Measurements from ENCODE around the gene RGS9.
"Not testable (repeated sequence)": the region's sequence is repeated elsewhere in the genome, so short reads cannot be mapped to it uniquely, and the experiment has no call there.

Gene RGS9

DNA sequence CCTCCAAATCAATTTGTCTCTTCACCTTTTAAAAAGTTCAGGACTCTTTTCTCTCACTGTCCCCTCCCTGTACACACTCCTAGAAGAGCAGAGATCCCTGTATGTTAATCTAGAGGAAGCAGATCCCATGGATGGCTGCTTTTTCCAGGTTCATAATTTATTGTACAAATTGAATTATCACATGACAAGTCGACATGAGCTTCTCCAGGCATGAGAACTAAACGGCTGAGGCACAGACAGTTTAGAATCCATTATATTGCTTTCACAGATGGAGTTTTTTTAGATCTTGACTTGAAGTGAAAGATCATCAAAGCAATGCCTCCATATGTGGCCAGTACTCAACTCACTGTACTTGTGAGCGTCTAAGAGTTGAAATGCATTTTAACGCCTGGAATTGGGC lies 47.9 kb downstream of the RGS9 start:
- no peak for DNase-seq

DNA sequence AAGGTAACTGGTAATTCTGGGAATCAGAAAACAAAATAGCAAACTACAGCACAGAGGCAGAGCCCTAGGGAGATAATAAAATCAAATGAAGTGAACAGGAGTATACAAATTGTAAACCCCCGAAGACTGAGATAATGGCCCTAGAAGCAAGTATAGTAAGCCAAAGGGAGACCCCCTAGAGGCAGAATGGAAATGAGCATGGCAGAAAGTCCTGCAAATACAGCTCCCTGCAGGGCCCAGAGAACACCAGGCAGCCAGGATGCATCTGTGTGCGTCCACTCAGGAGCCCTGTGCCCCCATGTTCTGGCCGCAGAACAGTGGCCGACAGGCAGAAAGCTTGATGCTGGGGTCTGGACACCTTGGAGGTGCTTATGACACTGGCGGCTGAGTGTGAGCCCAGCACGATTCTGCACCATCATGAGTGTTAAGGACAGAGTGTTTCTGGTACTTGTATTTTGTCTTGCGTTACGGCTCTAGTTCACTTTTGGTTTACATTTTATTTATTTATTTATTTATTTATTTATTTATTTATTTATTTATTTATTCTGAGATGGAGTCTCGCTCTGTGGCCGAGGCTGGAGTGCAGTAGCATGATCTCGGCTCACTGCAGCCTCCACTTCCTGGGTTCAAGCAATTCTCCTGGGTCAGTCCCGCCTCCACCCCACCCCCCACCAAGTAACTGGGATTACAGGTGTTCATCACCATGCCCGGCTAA lies 48.7 kb downstream of the RGS9 start:
- DNase-seq = no peak

DNA sequence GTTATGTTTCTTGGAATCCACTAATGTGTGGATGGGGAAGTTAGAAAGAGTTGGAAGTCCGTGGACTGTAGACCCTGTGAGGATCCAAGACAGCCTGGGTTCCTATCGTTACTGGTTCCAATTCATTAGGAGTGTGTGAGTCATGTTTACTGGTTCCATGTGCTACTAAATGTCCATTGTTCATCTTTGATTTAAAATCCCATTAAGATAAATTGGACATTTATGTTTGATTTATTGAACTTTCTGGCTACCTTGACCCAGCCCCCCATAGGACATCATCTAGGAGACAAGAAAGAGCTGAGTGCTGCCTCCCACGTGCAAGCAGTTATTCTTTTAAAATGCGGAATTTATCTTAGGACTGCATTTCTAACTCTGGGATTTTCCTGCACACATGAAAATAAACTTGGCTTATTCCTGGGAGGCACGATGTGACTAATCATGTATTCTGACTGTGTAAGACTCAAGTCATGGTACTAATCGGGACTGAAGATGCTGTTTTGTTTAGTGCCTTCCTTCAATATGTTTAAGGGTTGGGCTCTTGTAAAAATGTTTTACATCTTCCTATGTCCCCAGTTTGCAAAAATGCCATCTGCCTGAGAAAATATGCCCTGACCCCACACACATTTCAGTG lies 53.4 kb downstream of the RGS9 start:
- no peak for DNase-seq

DNA sequence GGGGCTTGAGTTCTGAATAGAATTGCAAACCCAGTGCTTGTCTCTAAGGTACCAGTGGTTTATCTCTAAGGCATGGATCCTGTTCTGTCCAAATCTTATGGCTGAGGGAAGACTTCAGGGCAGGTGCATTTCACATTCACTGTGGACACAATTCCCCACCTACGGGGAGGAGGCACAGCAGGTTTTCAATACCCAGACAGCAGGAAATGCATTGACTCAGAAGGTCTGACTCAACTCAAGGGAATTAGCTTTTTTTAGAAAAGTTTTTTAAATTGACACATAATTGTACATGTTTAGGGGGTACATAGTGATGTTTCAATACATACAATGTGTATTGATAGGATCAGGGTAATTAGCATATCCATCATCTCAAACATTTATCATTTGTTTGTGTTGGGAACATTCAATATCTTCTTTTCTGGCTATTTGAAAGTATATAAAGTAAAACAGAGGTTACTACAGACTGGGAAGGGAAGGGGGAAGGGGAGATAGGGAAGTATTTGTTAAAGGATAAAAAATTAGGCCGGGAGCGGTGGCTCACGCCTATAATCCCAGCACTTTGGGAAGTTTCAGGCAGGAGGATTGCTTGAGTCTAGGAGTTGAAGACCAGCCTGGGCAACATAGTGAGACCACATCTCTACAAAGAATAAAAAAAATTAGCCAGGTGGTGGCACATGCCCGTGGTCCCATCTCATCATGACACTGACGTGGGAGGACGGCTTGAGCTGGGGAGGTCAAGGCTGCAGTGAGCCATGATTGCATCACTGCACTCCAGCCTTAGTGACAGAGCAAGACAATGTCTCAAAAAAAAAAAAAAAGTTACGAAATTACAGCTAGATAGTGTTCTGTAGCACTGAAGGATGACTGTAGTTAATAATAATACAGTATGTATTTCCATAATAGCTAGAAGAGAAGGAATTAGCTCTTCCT lies 54.9 kb downstream of the RGS9 start:
- no peak for DNase-seq

DNA sequence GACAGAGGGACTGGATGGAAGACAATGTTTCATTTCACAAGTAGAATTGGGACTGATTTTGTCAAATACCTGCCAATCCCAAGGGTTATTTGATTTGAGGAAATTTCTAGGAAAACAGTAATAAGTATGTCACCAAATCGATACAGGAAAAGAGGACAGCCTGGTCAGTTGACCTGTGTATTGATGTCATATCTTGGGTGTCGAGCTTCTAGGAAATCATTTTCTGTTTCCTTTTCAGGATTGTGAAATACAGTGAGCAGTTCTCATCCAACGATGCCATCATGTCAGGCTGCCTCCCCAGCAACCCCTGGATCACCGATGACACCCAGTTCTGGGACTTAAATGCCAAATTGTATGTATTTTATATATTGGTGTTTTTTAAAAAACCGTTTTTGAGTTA lies 56.1 kb downstream of the RGS9 start:
- no peak for DNase-seq

DNA sequence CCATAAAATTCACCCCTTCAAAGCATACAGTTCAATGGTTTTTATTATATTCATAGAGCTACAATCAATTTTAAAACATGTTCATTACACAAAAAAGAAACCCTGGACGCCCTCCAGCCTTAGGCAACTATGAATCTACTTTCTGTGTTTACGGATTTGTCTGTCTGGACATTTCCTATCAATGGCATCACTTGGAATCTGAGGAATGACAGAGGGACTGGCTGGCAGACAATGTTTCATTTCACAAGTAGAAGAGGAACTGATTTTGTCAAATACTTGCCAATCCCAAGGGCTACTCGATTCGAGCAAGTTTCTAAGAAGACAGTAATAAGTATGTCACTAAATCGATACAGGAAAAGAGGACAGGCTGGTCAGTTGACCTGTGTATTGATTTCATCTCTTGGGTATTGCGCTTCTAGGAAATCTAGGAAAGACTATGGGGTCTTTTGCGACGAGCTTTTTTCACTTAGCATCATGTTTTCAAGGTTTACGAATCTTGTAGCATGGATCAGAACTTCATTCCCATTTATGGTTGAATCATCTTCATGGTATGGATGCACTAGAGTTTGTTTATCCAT lies 56.6 kb downstream of the RGS9 start:
- no peak for DNase-seq

DNA sequence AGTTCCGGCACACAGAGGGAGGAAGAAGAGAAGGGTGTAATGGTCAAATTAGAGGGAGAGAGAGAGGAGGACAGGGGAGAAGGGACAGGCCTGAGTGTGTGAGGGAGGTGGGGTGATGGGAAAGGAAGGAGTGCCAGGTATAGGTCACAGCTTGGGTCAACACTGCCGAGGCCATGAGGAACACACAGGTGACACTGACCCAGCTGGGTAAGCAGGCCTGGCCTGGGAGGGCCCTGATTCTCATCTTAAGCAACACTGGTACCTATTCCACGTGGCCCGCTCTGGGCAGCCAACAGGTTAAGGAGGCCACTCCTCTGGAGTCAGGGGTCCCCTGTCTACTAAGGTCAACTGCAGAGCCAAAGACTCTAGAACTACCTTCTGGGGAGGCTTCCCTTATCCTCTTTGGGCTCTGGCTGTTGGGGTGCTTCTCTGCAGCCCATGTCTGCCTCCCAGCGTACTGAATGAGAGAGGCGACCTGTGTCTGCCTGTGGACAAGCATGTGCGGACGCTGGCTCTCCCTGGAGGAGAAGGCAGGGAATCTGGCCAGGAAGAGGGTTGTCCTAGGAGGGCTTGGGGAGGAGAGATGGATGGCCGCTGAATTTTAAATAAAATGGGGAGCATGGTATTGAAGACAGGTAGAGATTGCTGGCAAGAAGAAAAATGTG lies 57.6 kb downstream of the RGS9 start:
- DNase-seq = no peak

DNA sequence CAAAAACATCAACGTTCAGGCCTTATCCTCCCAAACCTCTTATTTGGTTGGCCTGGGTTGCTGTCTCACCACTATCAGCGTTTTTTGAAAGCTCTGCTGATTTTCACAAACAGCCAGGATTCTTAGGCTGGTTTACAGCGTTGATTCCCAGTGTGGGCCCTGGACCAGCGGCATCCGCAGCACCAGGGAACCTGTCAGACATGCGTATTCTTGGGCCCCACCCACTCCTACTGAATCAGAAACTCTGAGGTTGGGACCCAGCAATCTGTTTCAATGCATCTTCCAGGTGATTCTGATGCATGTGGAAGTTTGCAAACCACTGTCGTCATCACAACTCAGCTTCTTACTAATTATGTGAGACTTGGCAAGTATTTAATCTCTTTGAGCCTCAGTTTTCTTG lies 58.5 kb downstream of the RGS9 start:
- DNase-seq = no peak

DNA sequence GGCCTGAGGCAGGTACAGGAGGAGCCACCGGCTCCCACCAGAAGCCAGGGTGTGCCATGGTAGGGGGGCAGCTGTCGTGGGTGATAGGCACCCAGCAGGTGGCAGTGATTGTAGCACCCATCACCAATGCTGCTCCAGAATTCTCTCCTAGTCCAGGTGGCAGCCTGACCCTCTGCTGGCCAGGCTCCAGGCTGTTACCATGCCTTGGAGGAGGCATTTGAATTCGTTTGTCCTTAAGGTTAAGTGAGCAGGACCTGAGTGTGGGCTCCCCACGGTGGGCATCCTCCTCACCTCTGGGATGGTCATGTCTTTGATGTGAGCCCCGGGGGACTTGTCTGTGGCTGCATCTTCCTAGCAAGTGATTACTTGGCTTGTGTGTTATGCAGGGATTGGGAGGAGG lies 59.4 kb downstream of the RGS9 start:
- no peak for DNase-seq

DNA sequence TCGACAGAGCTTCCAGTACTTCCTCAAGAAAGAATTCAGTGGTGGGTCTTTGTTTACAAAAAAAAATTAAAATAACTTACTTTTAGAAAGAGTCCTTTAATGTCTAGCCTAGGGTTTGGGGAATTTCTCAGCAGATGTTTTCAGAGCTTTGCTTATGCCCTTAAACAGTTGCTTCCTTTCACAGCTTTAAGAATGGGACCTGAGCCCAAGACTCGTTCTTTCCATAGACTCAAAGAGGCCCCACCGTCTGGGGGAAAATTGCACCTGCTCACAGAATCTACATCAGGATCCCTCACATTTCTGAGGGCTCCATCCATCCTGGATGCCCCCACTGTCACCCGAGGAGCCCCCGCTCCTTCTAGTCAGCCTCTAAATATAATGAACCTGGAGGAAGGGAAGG lies 60.0 kb downstream of the RGS9 start:
- DNase-seq = no peak

DNA sequence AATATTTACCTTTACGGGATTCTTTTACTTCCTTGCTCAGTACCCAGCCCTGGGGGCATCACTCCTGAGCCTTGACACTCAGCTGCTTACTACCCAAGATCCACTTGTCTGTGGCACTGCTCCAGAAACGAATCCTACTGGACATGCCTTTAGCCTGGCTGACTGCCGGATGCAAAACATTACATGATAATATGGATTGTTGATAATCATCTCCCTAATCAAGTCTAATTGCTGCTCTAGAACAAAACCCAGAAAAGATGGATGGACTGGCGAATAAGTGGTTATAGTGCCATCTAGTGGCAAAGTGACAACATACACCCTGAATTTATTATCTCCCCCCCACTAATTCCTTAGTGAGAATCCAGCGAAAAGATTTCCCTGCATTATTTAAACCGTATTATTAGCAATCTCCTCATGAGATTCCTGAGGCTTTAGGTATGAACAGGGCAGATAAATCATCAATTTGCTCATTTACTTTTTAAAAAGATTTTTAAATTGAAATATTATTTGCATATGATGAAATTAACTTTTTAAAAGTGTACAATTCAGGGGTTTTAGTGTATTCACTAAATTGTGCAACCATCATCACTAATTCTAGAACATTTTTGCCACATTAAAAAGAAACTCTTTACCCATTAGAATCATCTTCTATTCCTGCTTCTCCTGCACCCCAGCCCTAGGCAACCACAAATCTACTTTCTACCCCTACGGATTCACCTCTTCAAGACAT lies 61.6 kb downstream of the RGS9 start:
- no peak for DNase-seq

DNA sequence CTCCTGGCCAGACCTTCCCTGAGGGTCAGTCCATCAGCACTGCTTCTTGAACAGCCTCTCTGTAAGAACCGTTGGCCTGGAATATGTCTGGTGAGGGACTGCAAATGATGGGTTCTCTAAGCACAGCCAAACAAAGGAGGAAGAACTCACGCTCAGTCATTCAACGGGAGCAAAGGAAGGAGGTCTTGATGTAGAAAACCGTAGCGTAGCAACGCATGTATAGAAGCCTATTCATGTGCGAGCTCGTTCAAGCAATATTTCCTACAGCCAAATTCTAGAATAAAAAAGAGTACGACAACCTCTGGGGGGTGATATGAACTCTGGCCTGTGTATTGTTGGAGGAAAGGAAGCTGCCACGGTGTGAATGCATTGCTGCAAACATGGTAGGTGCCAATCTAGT lies 64.2 kb downstream of the RGS9 start:
- no peak for DNase-seq

DNA sequence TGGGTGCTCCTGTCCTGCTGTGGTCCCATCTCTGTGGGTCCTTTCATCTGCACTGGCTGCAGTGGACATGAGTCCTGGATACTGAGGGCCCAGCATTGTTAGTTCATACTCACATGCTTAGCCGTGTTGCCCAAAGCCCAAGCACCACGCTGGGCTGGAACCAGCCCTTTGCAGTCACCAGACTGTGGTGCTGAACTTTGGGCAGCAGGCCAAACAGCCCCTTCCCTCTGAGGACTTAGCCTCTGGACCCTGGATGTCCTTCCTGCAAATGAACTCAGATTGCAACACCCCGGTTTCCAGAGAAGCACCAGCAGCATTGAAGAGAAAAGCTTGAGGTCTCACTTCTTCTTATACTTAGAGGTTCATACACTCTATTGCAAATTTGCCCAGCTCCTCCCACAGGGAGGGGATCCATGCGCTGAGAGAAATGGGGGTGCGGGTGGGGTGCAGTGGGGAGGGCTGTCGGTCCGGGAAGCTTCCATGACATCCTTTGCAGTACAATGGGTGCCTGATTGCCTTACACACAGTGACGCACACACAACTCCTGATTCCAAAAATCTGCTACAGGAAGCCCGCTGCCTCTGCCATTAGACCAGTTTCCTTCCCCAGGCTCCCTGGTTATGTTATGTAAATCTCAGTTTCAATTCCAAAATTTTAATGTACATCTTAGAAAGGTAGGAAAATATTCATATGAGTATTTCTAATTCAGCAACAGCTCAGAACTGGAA lies 65.8 kb downstream of the RGS9 start:
- DNase-seq = no peak

DNA sequence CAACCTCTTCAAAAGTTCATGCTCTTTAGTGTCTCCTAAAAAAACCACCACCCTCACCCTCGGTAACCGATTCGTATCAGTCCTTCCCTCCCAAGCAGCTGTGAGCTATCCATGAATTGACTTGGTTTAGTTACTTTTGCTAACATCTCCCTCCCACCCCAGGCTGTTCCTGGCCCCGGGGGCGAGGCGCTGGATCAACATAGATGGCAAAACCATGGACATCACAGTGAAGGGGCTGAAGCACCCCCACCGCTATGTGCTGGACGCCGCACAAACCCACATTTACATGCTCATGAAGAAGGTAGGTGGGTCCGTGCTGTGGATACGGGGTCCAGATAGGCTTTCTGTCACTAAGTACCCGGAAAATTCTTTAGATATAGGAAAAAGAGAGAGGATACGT lies 66.8 kb downstream of the RGS9 start:
- no peak for DNase-seq

DNA sequence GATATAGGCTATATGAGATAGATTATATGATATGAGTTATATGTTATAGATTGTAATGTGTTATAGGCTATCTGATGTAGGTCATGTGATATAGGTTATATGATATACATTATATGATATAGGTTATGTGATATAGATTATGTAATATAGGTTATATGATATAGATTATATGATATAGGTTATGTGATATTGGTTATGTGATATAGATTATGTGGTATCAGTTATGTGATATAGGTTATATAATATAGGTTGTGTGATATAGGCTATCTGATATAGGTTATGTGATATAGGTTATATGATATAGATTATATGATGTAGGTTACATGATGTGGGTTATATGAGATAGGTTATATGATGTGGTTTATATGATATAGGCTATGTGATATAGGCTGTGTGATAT lies 68.5 kb downstream of the RGS9 start:
- DNase-seq = no peak

DNA sequence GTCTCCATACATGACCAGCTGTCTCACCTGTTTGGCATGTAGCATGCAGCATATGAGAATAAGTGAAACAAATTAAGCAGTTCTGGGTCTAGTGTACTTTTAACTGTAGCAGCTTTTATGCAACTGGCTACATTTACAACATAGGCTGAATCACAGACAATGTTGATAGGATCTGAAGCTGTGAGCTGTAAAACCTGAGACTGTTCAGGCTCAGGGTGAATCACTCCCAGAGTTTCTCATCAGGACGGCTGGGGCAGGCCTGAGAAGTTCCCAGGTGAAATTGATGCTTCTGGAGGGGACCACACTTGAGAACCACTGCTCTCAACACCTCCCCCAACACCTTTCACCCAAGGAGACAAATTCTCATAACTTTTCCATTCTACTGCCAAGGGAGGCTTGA lies 70.3 kb downstream of the RGS9 start:
- not testable (repeated sequence) for DNase-seq

DNA sequence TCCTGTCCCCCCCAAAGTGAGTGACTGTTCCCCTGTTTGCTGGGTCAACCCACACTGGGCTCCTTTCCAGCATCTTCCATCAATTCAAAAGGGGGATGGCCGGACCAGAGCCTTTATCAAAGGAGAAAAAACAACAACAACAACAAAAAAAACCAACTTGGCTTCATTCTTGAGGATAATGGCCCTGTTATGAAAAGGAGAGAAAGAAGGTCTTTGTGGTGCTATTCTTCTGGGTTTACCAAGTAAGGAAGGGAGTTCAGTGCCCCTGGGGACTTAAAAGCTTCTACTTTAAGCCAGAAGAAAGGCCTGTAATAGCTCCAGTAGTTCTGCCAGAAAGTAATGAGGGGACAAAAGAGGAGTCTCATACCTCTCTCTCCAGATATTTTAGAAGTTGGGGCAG lies 71.5 kb downstream of the RGS9 start:
- no peak for DNase-seq

DNA sequence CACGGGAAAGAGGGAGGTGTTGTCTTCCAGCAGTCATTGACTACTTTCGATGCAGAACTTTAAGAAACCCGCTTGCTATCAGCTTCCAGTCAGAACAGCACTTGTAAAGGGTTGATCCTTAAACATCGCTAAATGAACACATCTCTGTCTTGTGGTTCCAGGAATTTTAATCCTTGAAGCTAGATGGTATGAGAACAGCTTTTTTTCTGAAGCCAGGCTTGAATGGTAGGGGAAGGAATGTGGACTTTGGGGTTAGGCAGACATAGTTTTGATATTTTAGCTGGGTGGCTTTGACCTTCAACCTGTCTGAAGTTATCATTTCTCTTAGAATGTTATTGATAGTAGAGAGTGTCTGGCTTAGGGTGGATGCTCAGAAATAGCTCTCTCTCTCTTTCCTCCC lies 81.1 kb downstream of the RGS9 start:
- DNase-seq = no peak

DNA sequence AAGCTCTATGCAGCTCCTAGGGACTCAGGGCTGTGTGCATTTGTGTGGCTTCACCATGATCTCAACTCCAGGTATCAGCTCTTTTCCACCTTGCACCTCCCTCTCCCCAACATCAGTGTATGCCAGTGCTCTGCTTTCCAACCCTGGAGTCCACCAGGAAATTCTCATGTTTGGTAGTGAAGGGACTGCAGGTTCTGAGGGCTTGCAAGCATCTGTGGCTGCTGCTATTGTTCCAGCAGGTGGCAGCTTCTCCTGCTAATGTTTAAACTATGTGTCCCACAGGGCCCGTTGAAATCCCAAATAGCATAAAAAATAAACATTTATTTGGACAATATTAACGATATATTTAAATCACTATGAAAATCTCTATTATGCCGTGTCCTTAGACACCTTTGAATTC lies 82.0 kb downstream of the RGS9 start:
- no peak for DNase-seq

DNA sequence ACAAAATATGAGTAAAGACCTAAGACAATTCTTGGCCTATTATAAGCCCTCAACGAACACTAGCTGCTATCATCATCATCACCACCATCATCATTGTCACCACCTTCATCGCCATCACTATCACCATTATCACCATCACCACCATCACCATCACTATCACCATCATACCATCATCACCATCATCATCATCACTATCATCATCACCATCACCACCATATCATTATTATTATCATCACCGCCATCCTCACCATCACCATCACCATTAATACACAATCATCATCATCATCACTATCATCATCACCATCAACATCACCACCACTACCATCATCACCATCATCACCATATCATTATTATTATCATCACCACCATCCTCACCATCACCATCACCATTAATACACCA lies 82.5 kb downstream of the RGS9 start:
- no peak for DNase-seq

DNA sequence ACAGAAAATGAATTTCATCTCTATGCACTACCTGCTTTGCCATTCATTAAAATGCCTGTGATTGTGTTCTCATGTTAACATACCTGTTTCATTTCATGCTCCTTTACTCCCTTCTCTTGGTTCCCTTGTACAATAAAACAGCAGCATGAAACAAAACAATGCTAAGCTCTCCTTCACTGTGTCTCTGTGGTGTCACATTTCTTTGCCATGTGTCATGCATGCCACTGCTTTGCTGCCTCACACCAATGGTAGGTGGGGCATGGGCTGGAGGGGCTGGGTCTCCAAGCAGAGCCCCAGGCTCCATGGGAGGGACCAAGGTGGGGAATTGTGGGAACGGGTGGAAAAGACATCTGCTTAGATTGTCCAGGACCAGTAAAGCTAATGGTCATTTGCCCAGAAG lies 83.6 kb downstream of the RGS9 start:
- no peak for DNase-seq

All from NK-92 treated with Interleukin-12 subunit alpha and Interleukin-12 subunit beta, amount 100 ng/mL, for 24 hours (cell line).